H1 (cell line): ENCODE data around the gene COQ9. TPM values are rescaled to one million over a fixed set of nuclear protein-coding genes. Genes with fewer than 3 reads are reported as not detected.
A peak's percentile ranks its signal among the peaks of the same experiment; 100 is the strongest.

Source experiments
- CTCF ChIA-PET: fragments of 300-600 bp; sonication (Branson Sonifier 250); formaldehyde crosslinking; loops from one replicate; lab custom pipeline; 2021; ENCODE audit not compliant: partially characterized antibody; lab: Charles Lee
- POLR2A ChIA-PET: fragments of 300-600 bp; sonication (Branson Sonifier 250); formaldehyde crosslinking; loops from one replicate; lab custom pipeline; 2021; ENCODE audit warnings: inconsistent platforms; ENCODE audit not compliant: partially characterized antibody; lab: Charles Lee
- DNase-seq, 2 experiments: peaks; one replicate each; pipeline versions ENCODE4 v3.0.0 to v3.0.0-alpha.2; 2010 to 2022; ENCODE audit warnings: low spot score in 2 of 2, low read depth in 1 of 2, mixed read lengths in 1 of 2
- FAIRE-seq: peaks from 2 replicates; lab custom pipeline; 2011; peaks lifted over from hg19 to GRCh38; lab: Jason Lieb, UNC
- H2AFZ ChIP-seq: 2 replicates; pipeline ENCODE4 v1.8.1; 2012; ENCODE audit warnings: low read length, inconsistent platforms
- H2AK5ac ChIP-seq: 2 replicates; pipeline ENCODE4 v1.6.1; 2013; ENCODE audit warnings: low read depth, low read length
- H2BK120ac ChIP-seq: replicated peaks from 2 replicates; pipeline ENCODE3; 2013; ENCODE audit warnings: low read depth, low read length, inconsistent platforms
- H2BK12ac ChIP-seq: 2 replicates; pipeline ENCODE4 v1.6.1; 2013; ENCODE audit warnings: low read depth, low read length
- H2BK15ac ChIP-seq: 2 replicates; pipeline ENCODE4 v1.6.1; 2013; ENCODE audit warnings: low read length
- H2BK20ac ChIP-seq: 2 replicates; pipeline ENCODE4 v1.6.1; 2013; ENCODE audit warnings: low read length
- H2BK5ac ChIP-seq: 2 replicates; pipeline ENCODE4 v1.6.1; 2013; ENCODE audit warnings: low read depth, low read length
- H3K14ac ChIP-seq: 2 replicates; pipeline ENCODE4 v1.6.1; 2013; ENCODE audit warnings: inconsistent platforms; ENCODE audit not compliant: insufficient read length
- H3K18ac ChIP-seq: 2 replicates; pipeline ENCODE4 v1.6.1; 2013; ENCODE audit warnings: low read length; ENCODE audit errors: extremely low read depth
- H3K23ac ChIP-seq: 2 replicates; pipeline ENCODE4 v1.6.1; 2013; ENCODE audit warnings: inconsistent platforms; ENCODE audit not compliant: insufficient read length
- H3K23me2 ChIP-seq: 2 replicates; pipeline ENCODE4 v1.6.1; 2013; ENCODE audit warnings: low read depth, low read length
- H3K27ac ChIP-seq: 2 replicates; pipeline ENCODE4 v1.6.1; 2011; ENCODE audit warnings: low read depth, low read length, inconsistent platforms
- H3K27me3 ChIP-seq, 4 experiments: replicated peaks in 1 of 4; 1 replicate in 1 of 4; 2 replicates in 3 of 4; pipeline versions ENCODE4 v1.6.1 to v1.8.1; 2011 to 2013; ENCODE audit warnings: low read length in 3 of 4, mild to moderate bottlenecking in 3 of 4, inconsistent platforms in 2 of 4, mixed read lengths in 2 of 4, moderate library complexity in 1 of 4; ENCODE audit not compliant: control insufficient read depth in 3 of 4, insufficient read depth in 3 of 4; ENCODE audit errors: extremely low read depth in 1 of 4
- H3K36me3 ChIP-seq, 4 experiments: 2 replicates each; pipeline versions ENCODE4 v1.6.1 to v1.8.1; 2011 to 2013; ENCODE audit warnings: mild to moderate bottlenecking in 4 of 4, low read length in 3 of 4, moderate library complexity in 2 of 4, control low read depth in 1 of 4, inconsistent platforms in 1 of 4; ENCODE audit not compliant: insufficient read depth in 4 of 4, control insufficient read depth in 2 of 4
- H3K4ac ChIP-seq: replicated peaks from 2 replicates; pipeline ENCODE3; 2013; ENCODE audit warnings: low read length, low read depth, mixed read lengths, inconsistent platforms; ENCODE audit not compliant: insufficient read length
- H3K4me1 ChIP-seq, 4 experiments: replicated peaks in 1 of 4; 1 replicate in 1 of 4; 2 replicates in 3 of 4; pipeline versions ENCODE4 v1.6.1 to v1.8.1; 2011 to 2013; ENCODE audit warnings: low read length in 3 of 4, inconsistent platforms in 2 of 4, mixed read lengths in 1 of 4; ENCODE audit not compliant: insufficient read depth in 4 of 4, control insufficient read depth in 3 of 4
- H3K4me2 ChIP-seq, 2 experiments: 2 replicates each; pipeline versions ENCODE4 v1.6.1 to v1.8.1; 2011 to 2013; ENCODE audit warnings: low read depth in 2 of 2, low read length in 2 of 2, control low read depth in 1 of 2, inconsistent platforms in 1 of 2, mild to moderate bottlenecking in 1 of 2; ENCODE audit not compliant: insufficient read depth in 1 of 2
- H3K4me3 ChIP-seq, 4 experiments: fragments of 200-600, 300-600 bp in 1 of 4; sonication (generic), shearing (Covaris generic), sonication (Bioruptor Twin) in 1 of 4; 2 replicates each; pipeline versions ENCODE4 v1.5.1 to v1.8.1; 2011 to 2016; ENCODE audit warnings: low read length in 4 of 4, low read depth in 3 of 4, control low read depth in 2 of 4, inconsistent platforms in 2 of 4, mild to moderate bottlenecking in 2 of 4, mixed read lengths in 1 of 4, moderate library complexity in 1 of 4; ENCODE audit not compliant: insufficient read depth in 2 of 4; ENCODE audit errors: extremely low read depth in 1 of 4
- H3K56ac ChIP-seq: replicated peaks from 2 replicates; pipeline ENCODE3; 2013; ENCODE audit warnings: low read depth, mild to moderate bottlenecking, mixed read lengths, low read length, inconsistent platforms; ENCODE audit not compliant: insufficient read length
- H3K79me1 ChIP-seq: 2 replicates; pipeline ENCODE4 v1.6.1; 2013; ENCODE audit warnings: low read depth, low read length, control low read depth
- H3K79me2 ChIP-seq, 2 experiments: 2 replicates each; pipeline versions ENCODE4 v1.6.1 to v1.8.1; 2012 to 2013; ENCODE audit warnings: low read length in 2 of 2, mild to moderate bottlenecking in 2 of 2, inconsistent platforms in 1 of 2; ENCODE audit not compliant: insufficient read depth in 2 of 2, control insufficient read depth in 1 of 2
- H3K9ac ChIP-seq, 4 experiments: replicated peaks in 1 of 4; 1 replicate in 1 of 4; 2 replicates in 3 of 4; pipeline versions ENCODE4 v1.6.1 to v1.8.1; 2011 to 2013; ENCODE audit warnings: low read depth in 3 of 4, low read length in 3 of 4, control low read depth in 2 of 4, mild to moderate bottlenecking in 2 of 4, moderate library complexity in 2 of 4, inconsistent platforms in 1 of 4; ENCODE audit errors: extremely low read depth in 1 of 4
- H3K9me3 ChIP-seq, 2 experiments: 2 replicates each; pipeline versions ENCODE4 v1.6.1 to v1.8.1; 2012 to 2013; ENCODE audit warnings: mild to moderate bottlenecking in 2 of 2, moderate library complexity in 2 of 2, control low read depth in 1 of 2, inconsistent platforms in 1 of 2, low read depth in 1 of 2, low read length in 1 of 2, mixed read lengths in 1 of 2; ENCODE audit not compliant: insufficient read depth in 2 of 2
- H4K20me1 ChIP-seq, 2 experiments: replicated peaks in 1 of 2; 2 replicates each; pipeline versions ENCODE3 to v1.8.1; 2011 to 2013; ENCODE audit warnings: inconsistent platforms in 2 of 2, low read length in 2 of 2, mild to moderate bottlenecking in 1 of 2; ENCODE audit not compliant: insufficient read depth in 2 of 2, control insufficient read depth in 1 of 2
- H4K5ac ChIP-seq: 2 replicates; pipeline ENCODE4 v1.6.1; 2013; ENCODE audit warnings: low read length, low read depth, mixed read lengths, inconsistent platforms; ENCODE audit not compliant: insufficient read length
- H4K8ac ChIP-seq: 2 replicates; pipeline ENCODE4 v1.8.0; 2013; ENCODE audit warnings: mild to moderate bottlenecking, moderate library complexity, low read length, inconsistent platforms; ENCODE audit not compliant: insufficient read depth; ENCODE audit errors: extremely low read depth
- H4K91ac ChIP-seq: replicated peaks from 2 replicates; pipeline ENCODE3; 2013; ENCODE audit warnings: low read length, mixed read lengths, inconsistent platforms; ENCODE audit not compliant: insufficient read length
- CTCF ChIP-seq, 3 experiments: IDR thresholded peaks; 1 replicate in 2 of 3; 2 replicates in 1 of 3; pipeline versions ENCODE4 v1.5.1 to v1.6.1; 2011; ENCODE audit warnings: low read length in 3 of 3, mild to moderate bottlenecking in 3 of 3, inconsistent platforms in 2 of 3, low read depth in 1 of 3, moderate library complexity in 1 of 3; ENCODE audit not compliant: insufficient read depth in 1 of 3; ENCODE audit errors: control extremely low read depth in 1 of 3
- NANOG ChIP-seq: IDR thresholded peaks from 2 replicates; pipeline ENCODE4 v1.6.1; 2011; ENCODE audit warnings: low read length, low read depth, mild to moderate bottlenecking, inconsistent platforms; ENCODE audit not compliant: insufficient read depth, poor library complexity, severe bottlenecking
- SIX5 ChIP-seq: IDR thresholded peaks from 2 replicates; pipeline ENCODE4 v1.6.1; 2011; ENCODE audit warnings: mild to moderate bottlenecking, low read depth, low read length
- WGBS, 2 experiments: shearing (Covaris generic) in 1 of 2; methylation state at CpG; one replicate each; pipeline versions ENCODE4 v1.1.6 to v1.1.7; 2013 to 2015; ENCODE audit warnings: low lambda C conversion rate in 2 of 2, mixed read lengths in 2 of 2, inconsistent platforms in 1 of 2, low coverage in 1 of 2, missing lambda C conversion rate in 1 of 2; ENCODE audit not compliant: insufficient replicate concordance in 2 of 2, insufficient coverage in 1 of 2, insufficient read length in 1 of 2; ENCODE audit errors: extremely low coverage in 1 of 2, missing lambda C conversion rate in 1 of 2; 5-methylcytosine and 5-hydroxymethylcytosine counted together
- polyA plus RNA-seq, 7 experiments: library from polyadenylated mRNA; depleted of rRNA in 3 of 7; stranded (reverse) in 5 of 7; unstranded in 2 of 7; fragments of >200 nt in 5 of 7; fragments of 200-250 nt in 2 of 7; gene quantifications; 1 replicate in 5 of 7; 2 replicates in 1 of 7; 4 replicates in 1 of 7; pipeline versions ENCODE4 v1.2.1 to v1.2.3, GENCODE V29; 2011 to 2013; ENCODE audit warnings: missing spikeins in 2 of 7, mixed read lengths in 2 of 7
- total RNA-seq: library from RNA; stranded (reverse); fragmentation: NEBNext Ultra II Directional; extraction: Animal tissue kit (Norgen Biotek cat#: 25700); gene quantifications from 2 replicates; pipeline ENCODE4 v1.2.1, GENCODE V29; 2021

The COQ9 gene
- total and polyA plus RNA-seq, 2 of the 8 experiments (the other 6 are each of a cell fraction or from before 2014, with no cell fraction given): 33.3 to 60.3 TPM

- H3K56ac ChIP-seq: no peak overlapping the region
- no peaks in the 10 kb centered on the region for H3K9me3 ChIP-seq
- H3K27ac ChIP-seq: no peak overlapping the region
- no peak overlapping the region for H2AK5ac ChIP-seq
- no peak overlapping the region for H3K4ac ChIP-seq
- DNase-seq (no peak), FAIRE-seq (no peak)
- ChIA-PET POLR2A (interaction anchor here (0.6 to 4.9 kb wide), 5 partner anchors 100 to 123 kb away, joined by 3 to 47 read pairs (median 3); no protein-coding TSS in a partner anchor), CTCF (interaction anchor here (0.8 to 19.2 kb wide), 35 partner anchors 7 to 174 kb away, joined by 3 to 513 read pairs (median 5); partner anchors contain the start of genes ARL2BP, CCL17, CIAPIN1 and COQ9)
- H4K5ac ChIP-seq: no peak overlapping the region
- no peak overlapping the region for H3K14ac ChIP-seq
- H2BK20ac ChIP-seq: no peak overlapping the region
- H2BK12ac ChIP-seq: no peak overlapping the region
- TF ChIP-seq SIX5 (no peak), NANOG (no peak), CTCF (IDR thresholded peaks at IDR 0.05; ENCODE audit: control extremely low read depth in 1 of 3, insufficient read depth in 1 of 3, low read depth in 1 of 3, low read length in 3 of 3) (no peak; a peak in 1 of 4 replicates)
- no peak overlapping the region for H3K18ac ChIP-seq
- H3K9ac ChIP-seq: no peak overlapping the region
- no peak overlapping the region for H2BK15ac ChIP-seq
- no peak overlapping the region for H2BK5ac ChIP-seq
- no peaks in the 10 kb centered on the region for H3K36me3 ChIP-seq
- WGBS, 2 experiments: 90% methylated on average over 6 of the region's 6 CpGs; no CpG with 5 or more reads in 1 of the 2 experiments
- H4K8ac ChIP-seq: no peak overlapping the region
- 0 out of 2 replicates have a peak overlapping the region, but pooled peaks have one; percentile 85 for H2AFZ ChIP-seq
- no peaks in the 10 kb centered on the region for H4K20me1 ChIP-seq
- H3K4me1 ChIP-seq: peaks cover 0 to 12% (median 7%) of the 10 kb centered on the region in 4 experiments; a peak in 6 of 7 replicates
- no peaks in the 10 kb centered on the region for H3K27me3 ChIP-seq
- no peak overlapping the region for H3K4me2 ChIP-seq
- H3K79me2 ChIP-seq: no peaks in the 10 kb centered on the region
- 0 out of 2 replicates have a peak, but pooled peaks cover 3% of the 10 kb centered on the region for H3K23me2 ChIP-seq
- no peak overlapping the region for H3K4me3 ChIP-seq
- no peak overlapping the region for H4K91ac ChIP-seq
- H3K79me1 ChIP-seq: no peaks in the 10 kb centered on the region
- H3K23ac ChIP-seq: no peak overlapping the region
- no peak overlapping the region for H2BK120ac ChIP-seq
Observed at GRCh38 chr16:57419506-57419905, 27.8 kb upstream of the COQ9 start.
